ENCODE measurements around the gene ZNF664.

Gene ZNF664

DNA sequence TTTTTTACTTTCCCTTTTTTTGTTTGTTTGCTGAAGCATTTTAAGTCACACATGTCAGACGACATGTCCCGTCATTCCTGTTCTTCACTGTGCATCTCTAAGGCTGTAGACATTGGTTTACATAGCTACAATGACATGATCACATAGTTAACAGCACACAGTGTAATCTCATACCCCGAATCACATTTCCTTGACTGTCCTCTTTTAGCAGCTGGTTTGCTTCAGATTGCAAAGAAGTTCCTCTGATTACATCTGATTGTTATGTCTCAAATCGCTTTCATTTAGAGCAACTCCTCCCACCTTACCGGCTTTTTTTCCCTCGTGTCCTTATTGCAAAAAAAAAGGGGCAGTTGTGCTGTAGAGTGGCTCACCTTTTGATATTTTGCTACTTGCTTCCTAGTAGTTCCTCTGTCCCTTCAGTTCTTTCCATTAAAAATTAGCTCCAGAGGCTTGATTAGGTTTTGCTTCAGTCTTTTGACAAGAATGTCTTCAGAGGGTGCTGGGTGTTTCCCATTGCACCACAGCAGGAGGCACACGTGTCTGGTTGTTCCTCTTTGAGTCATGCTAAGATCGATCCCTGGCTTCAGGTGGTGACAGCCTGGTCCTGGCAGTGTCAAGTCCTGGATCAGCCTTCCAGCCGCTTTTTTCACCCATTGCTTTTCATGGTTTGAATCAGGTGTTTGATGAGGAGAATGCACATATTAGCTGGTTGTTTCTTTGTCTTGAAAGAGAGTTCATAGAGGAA, 35.0 kb downstream of the ZNF664 start:
- DNase-seq (ENCODE audit: insufficient read length) (no peak), FAIRE-seq (no peak)
- TF ChIP-seq TAF1 (IDR thresholded peaks at IDR 0.05; ENCODE audit: borderline replicate concordance, low read depth, low read length), result no peak
- no peak for TF ChIP-seq POLR2A (IDR thresholded peaks at IDR 0.05; ENCODE audit: low read depth, low read length)
- no peak for TF ChIP-seq POLR2AphosphoS5 (IDR thresholded peaks at IDR 0.05; ENCODE audit: low read depth, low read length)

DNA sequence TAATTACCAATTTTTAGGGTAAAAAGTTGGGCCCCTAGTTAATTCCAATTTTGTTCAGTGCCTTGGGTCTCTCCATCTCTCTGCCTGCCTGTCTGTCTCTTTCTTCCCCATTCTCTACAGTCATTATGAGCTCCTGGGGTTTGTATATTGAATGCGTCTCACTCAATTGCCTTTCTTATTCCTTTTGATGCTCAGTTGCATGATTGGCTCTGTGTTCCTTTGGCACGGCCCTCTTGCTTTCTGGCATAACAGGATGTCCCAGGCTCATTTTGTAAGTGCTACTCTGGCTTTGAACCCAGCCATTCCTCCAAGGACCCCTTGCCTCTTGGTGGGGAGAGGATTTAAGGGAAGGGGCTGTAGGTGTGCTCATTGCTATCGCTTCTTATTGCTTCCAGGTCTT, 35.6 kb downstream of the ZNF664 start:
- FAIRE-seq, result no peak
- TF ChIP-seq POLR2A (IDR thresholded peaks at IDR 0.05; ENCODE audit: low read depth, low read length), result no peak
- no peak for TF ChIP-seq POLR2AphosphoS5 (IDR thresholded peaks at IDR 0.05; ENCODE audit: low read depth, low read length)
- TF ChIP-seq TAF1 (IDR thresholded peaks at IDR 0.05; ENCODE audit: borderline replicate concordance, low read depth, low read length), result no peak
- DNase-seq (ENCODE audit: insufficient read length), result no peak

- TF ChIP-seq TAF1 (IDR thresholded peaks at IDR 0.05; ENCODE audit: borderline replicate concordance, low read depth, low read length) (no peak), POLR2AphosphoS5 (IDR thresholded peaks at IDR 0.05; ENCODE audit: low read depth, low read length) (no peak), POLR2A (IDR thresholded peaks at IDR 0.05; ENCODE audit: low read depth, low read length) (no peak)
- DNase-seq (ENCODE audit: insufficient read length) (no peak), FAIRE-seq (no peak)
Measured at GRCh38 chr12:124009781-124010180, 36.8 kb downstream of the ZNF664 start.

- FAIRE-seq, result no peak
- no peak for TF ChIP-seq POLR2A (IDR thresholded peaks at IDR 0.05; ENCODE audit: low read depth, low read length)
- TF ChIP-seq POLR2AphosphoS5 (IDR thresholded peaks at IDR 0.05; ENCODE audit: low read depth, low read length), result no peak
- no peak for TF ChIP-seq TAF1 (IDR thresholded peaks at IDR 0.05; ENCODE audit: borderline replicate concordance, low read depth, low read length)
- no peak for DNase-seq (ENCODE audit: insufficient read length)
Measured at GRCh38 chr12:124010687-124011086, 37.7 kb downstream of the ZNF664 start.

DNA sequence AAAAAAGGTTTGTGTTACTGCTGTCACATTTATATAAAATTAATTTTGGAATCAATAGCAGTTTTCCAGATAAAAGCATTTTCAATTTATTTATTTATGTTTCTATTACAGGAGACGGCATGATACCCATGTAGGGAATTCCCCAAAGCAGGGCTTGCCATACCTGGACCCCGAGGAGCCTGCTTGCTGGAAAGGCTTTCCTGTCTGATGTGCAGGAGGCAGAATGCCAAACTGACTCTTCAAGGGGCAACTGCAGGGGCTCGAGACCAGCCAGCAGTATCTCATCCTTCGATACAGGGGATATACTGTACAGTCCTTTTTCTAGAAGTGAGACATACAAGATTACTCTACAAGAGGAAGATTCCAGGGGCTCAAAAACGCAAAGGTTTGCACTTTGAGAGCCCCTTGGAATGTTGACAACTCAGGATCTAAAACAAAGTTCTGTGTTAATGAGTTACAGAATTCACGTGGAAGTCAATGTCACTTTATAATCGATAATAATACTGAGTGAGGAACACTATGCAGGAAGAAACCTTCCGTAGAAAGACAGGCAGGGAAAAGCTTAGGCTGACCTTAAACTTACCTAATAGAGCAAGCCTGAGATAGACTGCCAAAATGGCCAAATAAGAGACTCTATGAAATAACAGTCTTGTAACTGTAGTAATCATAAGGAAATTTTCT, 38.6 kb downstream of the ZNF664 start:
- DNase-seq (ENCODE audit: insufficient read length) (no peak), FAIRE-seq (no peak)
- TF ChIP-seq TAF1 (IDR thresholded peaks at IDR 0.05; ENCODE audit: borderline replicate concordance, low read depth, low read length) (no peak), POLR2AphosphoS5 (IDR thresholded peaks at IDR 0.05; ENCODE audit: low read depth, low read length) (no peak), POLR2A (IDR thresholded peaks at IDR 0.05; ENCODE audit: low read depth, low read length) (no peak)

- FAIRE-seq (no peak), DNase-seq (ENCODE audit: insufficient read length) (no peak)
- TF ChIP-seq POLR2AphosphoS5 (IDR thresholded peaks at IDR 0.05; ENCODE audit: low read depth, low read length) (no peak), TAF1 (IDR thresholded peaks at IDR 0.05; ENCODE audit: borderline replicate concordance, low read depth, low read length) (no peak), POLR2A (IDR thresholded peaks at IDR 0.05; ENCODE audit: low read depth, low read length) (no peak)
Measured at GRCh38 chr12:124013073-124013472, 40.1 kb downstream of the ZNF664 start.

DNA sequence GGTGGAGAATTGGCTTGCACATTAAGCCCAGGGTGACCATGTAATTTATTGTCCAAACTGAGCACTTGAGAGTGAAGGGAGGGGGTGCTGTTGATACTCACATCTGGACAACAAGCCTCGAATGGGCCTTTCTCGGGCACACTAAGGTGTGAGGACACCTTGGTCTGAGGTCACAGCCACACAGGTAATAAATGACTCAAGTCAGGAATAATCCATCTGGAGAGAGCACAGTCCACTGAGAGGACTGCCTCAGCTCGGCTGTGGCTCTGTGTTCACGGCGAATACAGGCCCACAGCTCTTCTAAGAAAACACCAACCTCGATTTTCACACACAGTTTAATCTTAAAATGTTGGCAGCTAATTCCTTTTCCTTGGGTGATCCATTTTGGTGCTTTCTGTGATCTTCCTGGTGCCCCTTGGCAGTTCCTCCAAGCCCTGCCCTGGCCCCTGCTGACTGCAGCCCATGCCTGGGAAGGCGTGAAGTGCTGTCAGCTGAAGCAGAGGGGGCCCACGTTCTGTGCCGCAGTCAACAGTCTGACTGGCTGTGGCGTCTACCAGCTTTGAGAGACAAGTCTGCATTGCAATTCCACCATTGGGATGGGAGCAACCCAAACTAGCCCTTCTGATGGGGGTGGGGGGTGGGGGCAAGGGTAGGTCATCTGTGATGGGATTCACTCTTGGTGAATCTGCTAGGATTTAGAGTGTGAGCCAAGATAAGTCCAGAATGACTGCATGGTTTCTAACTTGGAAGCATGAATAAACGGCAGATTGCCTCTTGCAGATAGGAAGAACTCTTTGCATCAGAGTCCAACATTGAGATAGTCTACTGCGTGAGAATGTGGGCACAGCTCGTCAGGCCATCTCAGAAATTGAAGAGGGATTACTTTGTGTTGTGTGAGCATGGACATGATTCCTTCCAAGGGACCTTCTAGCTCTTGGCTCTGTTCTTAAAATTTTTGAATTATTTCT, 42.8 kb downstream of the ZNF664 start:
- DNase-seq (ENCODE audit: insufficient read length) (no peak), FAIRE-seq (no peak)
- no peak for TF ChIP-seq TAF1 (IDR thresholded peaks at IDR 0.05; ENCODE audit: borderline replicate concordance, low read depth, low read length)
- no peak for TF ChIP-seq POLR2A (IDR thresholded peaks at IDR 0.05; ENCODE audit: low read depth, low read length)
- no peak for TF ChIP-seq POLR2AphosphoS5 (IDR thresholded peaks at IDR 0.05; ENCODE audit: low read depth, low read length)

- TF ChIP-seq POLR2AphosphoS5 (IDR thresholded peaks at IDR 0.05; ENCODE audit: low read depth, low read length), result no peak
- TF ChIP-seq POLR2A (IDR thresholded peaks at IDR 0.05; ENCODE audit: low read depth, low read length), result no peak
- no peak for TF ChIP-seq TAF1 (IDR thresholded peaks at IDR 0.05; ENCODE audit: borderline replicate concordance, low read depth, low read length)
- DNase-seq (ENCODE audit: insufficient read length) (no peak), FAIRE-seq (no peak)
Measured at GRCh38 chr12:124017064-124017463, 44.0 kb downstream of the ZNF664 start.

GRCh38 chr12:124018539-124018938, 45.5 kb downstream of the ZNF664 start:
- TF ChIP-seq POLR2A (IDR thresholded peaks at IDR 0.05; ENCODE audit: low read depth, low read length), result no peak
- no peak for TF ChIP-seq POLR2AphosphoS5 (IDR thresholded peaks at IDR 0.05; ENCODE audit: low read depth, low read length)
- no peak for TF ChIP-seq TAF1 (IDR thresholded peaks at IDR 0.05; ENCODE audit: borderline replicate concordance, low read depth, low read length)
- no peak for DNase-seq (ENCODE audit: insufficient read length)
- FAIRE-seq, result no peak

GRCh38 chr12:124019115-124019514, 46.1 kb downstream of the ZNF664 start:
- no peak for FAIRE-seq
- DNase-seq (ENCODE audit: insufficient read length), result no peak
- TF ChIP-seq TAF1 (IDR thresholded peaks at IDR 0.05; ENCODE audit: borderline replicate concordance, low read depth, low read length) (no peak), POLR2AphosphoS5 (IDR thresholded peaks at IDR 0.05; ENCODE audit: low read depth, low read length) (no peak), POLR2A (IDR thresholded peaks at IDR 0.05; ENCODE audit: low read depth, low read length) (no peak)

DNA sequence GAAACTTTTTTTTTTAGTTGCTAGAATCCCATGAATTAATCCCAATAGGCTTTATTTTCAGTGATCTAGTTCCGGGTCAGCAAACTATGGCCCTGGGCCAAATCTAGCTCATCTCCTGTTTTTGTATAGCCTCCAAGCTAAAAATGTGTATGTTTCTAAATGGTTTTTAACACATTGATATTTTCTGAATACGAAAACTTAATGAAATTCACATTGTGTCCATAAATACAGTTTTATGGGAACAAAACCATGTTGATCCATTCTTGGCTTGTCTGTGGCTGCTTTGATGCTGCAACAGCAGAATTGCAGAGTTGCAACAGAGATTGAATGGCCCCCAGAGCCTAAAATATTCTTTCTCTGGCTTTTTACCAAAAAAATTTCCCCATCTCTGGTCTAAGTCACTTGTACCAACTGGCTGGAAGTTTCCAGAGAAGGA, 47.5 kb downstream of the ZNF664 start:
- no peak for DNase-seq (ENCODE audit: insufficient read length)
- no peak for TF ChIP-seq POLR2A (IDR thresholded peaks at IDR 0.05; ENCODE audit: low read depth, low read length)
- TF ChIP-seq POLR2AphosphoS5 (IDR thresholded peaks at IDR 0.05; ENCODE audit: low read depth, low read length), result no peak
- TF ChIP-seq TAF1 (IDR thresholded peaks at IDR 0.05; ENCODE audit: borderline replicate concordance, low read depth, low read length), result no peak

More for the DNA sequence above, 47.5 kb downstream of the ZNF664 start:
- no peak for FAIRE-seq

All from GM12892 (cell line).